ENCODE results near the gene BBS9. TPM values are rescaled to one million over a fixed set of nuclear protein-coding genes. Genes with fewer than 3 reads are reported as not detected.

The BBS9 gene
- total and polyA plus RNA-seq, 2 of the 4 experiments (the other 2 are of a cell fraction), result 7.9 to 9.5 TPM

GRCh38 chr7:33616752-33617151, 487.4 kb downstream of the BBS9 start:
- H2BK120ac ChIP-seq (ENCODE audit: low read depth, low read length), result no peak overlapping the region
- no peak overlapping the region for H3K4me2 ChIP-seq (ENCODE audit: low read depth, low read length)
- H4K91ac ChIP-seq (ENCODE audit: insufficient read depth, low read depth, low read length), result no peak overlapping the region
- no peaks in the 10 kb centered on the region for H3K9me1 ChIP-seq (ENCODE audit: insufficient read depth, low read length)
- H4K8ac ChIP-seq (ENCODE audit: low read depth in 2 of 2, low read length in 2 of 2), result no peak overlapping the region
- intact Hi-C loops (cut with micrococcal nuclease) (no loop called here), dilution Hi-C loops (cut with HindIII; ENCODE audit: low sequenced_read_pairs, unreplicated experiment) (no loop called here), in situ Hi-C loops (cut with MboI; ENCODE audit: low sequenced_read_pairs) (no loop called here)
- ATAC-seq (ENCODE audit: low read depth) (no peak), DNase-seq (peak; percentile 31)
- WGBS, 2 experiments (ENCODE audit: extremely low coverage in 2 of 2, insufficient read length in 1 of 2), result no CpG with 5 or more reads among the region's 2 CpGs
- no peak overlapping the region for H2BK15ac ChIP-seq (ENCODE audit: low read depth, low read length)
- H4K20me1 ChIP-seq (ENCODE audit: insufficient read depth, low read length), result no peaks in the 10 kb centered on the region
- H2BK5ac ChIP-seq (ENCODE audit: low read depth, low read length, poor library complexity, severe bottlenecking), result no peak overlapping the region
- no peak overlapping the region for H2BK20ac ChIP-seq (ENCODE audit: low read depth, low read length)
- H2AK5ac ChIP-seq (ENCODE audit: low read depth, low read length), result no peak overlapping the region
- no peak overlapping the region for H3K56ac ChIP-seq (ENCODE audit: extremely low read depth, insufficient read depth, low read length)
- H3K23ac ChIP-seq (ENCODE audit: low read depth, low read length), result no peak overlapping the region
- H3K27ac ChIP-seq (ENCODE audit: insufficient read depth, low read length), result no peak overlapping the region
- POLR2A ChIA-PET (ENCODE audit: unreplicated experiment), result no interaction called here
- CTCF ChIA-PET, result interaction anchor here (0.6 kb wide), 1 partner anchor 53 kb away, joined by 3 read pairs; no protein-coding TSS in a partner anchor
- H3K79me1 ChIP-seq (ENCODE audit: low read depth in 1 of 2, low read length in 2 of 2), result no peaks in the 10 kb centered on the region
- peaks cover 4% of the 10 kb centered on the region for H3K4me1 ChIP-seq (ENCODE audit: control insufficient read depth, insufficient read depth, low read length)
- BruUV-seq (replicated peaks), result no TSS peak
- H3K14ac ChIP-seq (replicated peaks; ENCODE audit: low read depth, low read length), result no peak overlapping the region
- no peak overlapping the region for H3K9ac ChIP-seq (ENCODE audit: low read depth, low read length)
- no peak overlapping the region for H2AK9ac ChIP-seq (replicated peaks; ENCODE audit: low read depth, low read length, poor library complexity)
- H3K18ac ChIP-seq (ENCODE audit: low read depth, low read length), result no peak overlapping the region
- H3K36me3 ChIP-seq (ENCODE audit: control insufficient read depth, insufficient read depth, low read length), result no peaks in the 10 kb centered on the region
- H3K4me3 ChIP-seq (ENCODE audit: insufficient read depth, low read depth, low read length), result no peak overlapping the region
- H3K4ac ChIP-seq (ENCODE audit: low read depth, low read length), result no peak overlapping the region
- H3K27me3 ChIP-seq (ENCODE audit: control insufficient read depth, insufficient read depth, low read length), result no peaks in the 10 kb centered on the region
- H4K5ac ChIP-seq (ENCODE audit: low read depth, low read length), result no peak overlapping the region
- no peak overlapping the region for H2AFZ ChIP-seq (replicated peaks; ENCODE audit: low read length, poor library complexity)
- TF ChIP-seq, protein P1, sequence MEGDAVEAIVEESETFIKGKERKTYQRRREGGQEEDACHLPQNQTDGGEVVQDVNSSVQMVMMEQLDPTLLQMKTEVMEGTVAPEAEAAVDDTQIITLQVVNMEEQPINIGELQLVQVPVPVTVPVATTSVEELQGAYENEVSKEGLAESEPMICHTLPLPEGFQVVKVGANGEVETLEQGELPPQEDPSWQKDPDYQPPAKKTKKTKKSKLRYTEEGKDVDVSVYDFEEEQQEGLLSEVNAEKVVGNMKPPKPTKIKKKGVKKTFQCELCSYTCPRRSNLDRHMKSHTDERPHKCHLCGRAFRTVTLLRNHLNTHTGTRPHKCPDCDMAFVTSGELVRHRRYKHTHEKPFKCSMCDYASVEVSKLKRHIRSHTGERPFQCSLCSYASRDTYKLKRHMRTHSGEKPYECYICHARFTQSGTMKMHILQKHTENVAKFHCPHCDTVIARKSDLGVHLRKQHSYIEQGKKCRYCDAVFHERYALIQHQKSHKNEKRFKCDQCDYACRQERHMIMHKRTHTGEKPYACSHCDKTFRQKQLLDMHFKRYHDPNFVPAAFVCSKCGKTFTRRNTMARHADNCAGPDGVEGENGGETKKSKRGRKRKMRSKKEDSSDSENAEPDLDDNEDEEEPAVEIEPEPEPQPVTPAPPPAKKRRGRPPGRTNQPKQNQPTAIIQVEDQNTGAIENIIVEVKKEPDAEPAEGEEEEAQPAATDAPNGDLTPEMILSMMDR (conservative IDR thresholded peaks at IDR 0.05; ENCODE audit: low read depth, low read length), result no peak
- TF ChIP-seq FOS (IDR thresholded peaks at IDR 0.05; ENCODE audit: low read depth, low read length) (no peak), MAFK (IDR thresholded peaks at IDR 0.05; ENCODE audit: low read depth, low read length) (no peak), NFE2L2 (IDR thresholded peaks at IDR 0.05; ENCODE audit: low read depth, low read length) (no peak)
- no peaks in the 10 kb centered on the region for H3K9me3 ChIP-seq (ENCODE audit: control insufficient read depth, insufficient read depth, low read length)
